ENCODE data around the gene SRD5A1. TPM values are rescaled to one million over a fixed set of nuclear protein-coding genes. Genes with fewer than 3 reads are reported as not detected.
"Not testable (repeated sequence)": the region's sequence is repeated elsewhere in the genome, so short reads cannot be mapped to it uniquely, and the experiment has no call there.

Gene SRD5A1
- total RNA-seq, 2 donors from 2014 or later: 15.9 to 17.4 TPM

GRCh38 chr5:6638236-6638635 is 5.0 kb downstream of the SRD5A1 start:
- DNase-seq: no peak
- Histone ChIP-seq H3K9ac (ENCODE audit: low read depth in 2 of 2, low read length in 2 of 2) (no peak overlapping the region), H3K27ac (no peak overlapping the region), H3K4me3 (no peak overlapping the region), H3K36me3 (no peaks in the 10 kb centered on the region), H3K27me3 (no peaks in the 10 kb centered on the region), H3K9me3 (no peaks in the 10 kb centered on the region), H3K4me1 (no peaks in the 10 kb centered on the region)
- intact Hi-C loops (cut with DNase I): no loop called here
- TF ChIP-seq CTCF (IDR thresholded peaks at IDR 0.05): no peak

- Histone ChIP-seq H3K27me3 (no peaks in the 10 kb centered on the region), H3K9me3 (no peaks in the 10 kb centered on the region), H3K4me3 (no peak overlapping the region), H3K9ac (ENCODE audit: low read depth in 2 of 2, low read length in 2 of 2) (no peak overlapping the region), H3K4me1 (no peaks in the 10 kb centered on the region), H3K36me3 (no peaks in the 10 kb centered on the region), H3K27ac (no peak overlapping the region)
- TF ChIP-seq CTCF (IDR thresholded peaks at IDR 0.05): no peak
- no peak for DNase-seq
- intact Hi-C loops (cut with DNase I): no loop called here
Observed at GRCh38 chr5:6642655-6643054, 9.4 kb downstream of the SRD5A1 start.

GRCh38 chr5:6644794-6645241 is 11.6 kb downstream of the SRD5A1 start:
- no peaks in the 10 kb centered on the region for H3K36me3 ChIP-seq
- H3K9ac ChIP-seq (ENCODE audit: low read depth in 2 of 2, low read length in 2 of 2): no peak overlapping the region
- H3K9me3 ChIP-seq: no peaks in the 10 kb centered on the region
- no peak overlapping the region for H3K4me3 ChIP-seq
- intact Hi-C loops (cut with DNase I): no loop called here
- no peak for DNase-seq
- H3K4me1 ChIP-seq: no peaks in the 10 kb centered on the region
- TF ChIP-seq CTCF (IDR thresholded peaks at IDR 0.05): no peak
- no peak overlapping the region for H3K27ac ChIP-seq
- H3K27me3 ChIP-seq: no peaks in the 10 kb centered on the region

DNA sequence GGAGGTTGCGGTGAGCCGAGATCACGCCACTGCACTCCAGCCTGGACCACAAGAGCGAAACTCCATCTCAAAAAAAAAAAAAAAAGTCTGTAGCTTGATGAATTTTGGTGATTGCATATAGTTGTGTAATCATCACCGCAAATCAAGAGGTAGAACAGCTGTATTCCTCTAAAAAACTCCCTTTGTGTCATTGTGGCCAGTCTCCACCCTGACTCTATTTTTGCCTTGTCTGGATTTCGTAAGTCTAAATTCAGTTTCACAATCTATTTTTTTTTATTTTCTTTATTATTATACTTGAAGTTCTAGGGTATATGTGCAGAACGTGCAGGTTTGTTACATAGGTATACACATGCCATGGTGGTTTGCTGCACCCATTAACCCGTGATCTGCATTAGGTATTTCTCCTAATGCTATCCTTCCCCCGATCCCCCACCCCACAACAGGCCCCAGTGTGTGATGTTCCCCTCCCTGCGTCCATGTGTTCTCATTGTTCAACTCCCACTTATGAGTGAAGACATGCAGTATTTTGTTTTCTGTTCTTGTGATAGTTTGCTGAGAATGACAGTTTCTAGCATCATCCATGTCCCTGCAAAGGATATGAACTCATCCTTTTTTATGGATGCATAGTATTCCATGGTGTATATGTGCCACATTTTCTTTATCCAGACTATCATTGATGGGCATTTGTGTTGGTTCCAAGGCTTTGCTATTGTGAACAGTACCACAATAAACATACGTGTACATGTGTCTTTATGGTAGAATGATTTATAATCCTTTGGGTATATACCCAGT is 12.5 kb downstream of the SRD5A1 start:
- H3K36me3 ChIP-seq; H3K4me1 ChIP-seq; DNase-seq; H3K9me3 ChIP-seq; H3K27ac ChIP-seq; H3K4me3 ChIP-seq; intact Hi-C loops (cut with DNase I); H3K9ac ChIP-seq (ENCODE audit: low read depth in 2 of 2, low read length in 2 of 2); H3K27me3 ChIP-seq: not testable (repeated sequence)

GRCh38 chr5:6649186-6649585 is 15.9 kb downstream of the SRD5A1 start:
- Histone ChIP-seq H3K36me3 (no peaks in the 10 kb centered on the region), H3K4me1 (no peaks in the 10 kb centered on the region), H3K4me3 (no peak overlapping the region), H3K27ac (no peak overlapping the region), H3K9ac (ENCODE audit: low read depth in 2 of 2, low read length in 2 of 2) (no peak overlapping the region), H3K27me3 (no peaks in the 10 kb centered on the region), H3K9me3 (no peaks in the 10 kb centered on the region)
- no peak for TF ChIP-seq CTCF (IDR thresholded peaks at IDR 0.05)
- intact Hi-C loops (cut with DNase I): no loop called here
- DNase-seq: no peak

DNA sequence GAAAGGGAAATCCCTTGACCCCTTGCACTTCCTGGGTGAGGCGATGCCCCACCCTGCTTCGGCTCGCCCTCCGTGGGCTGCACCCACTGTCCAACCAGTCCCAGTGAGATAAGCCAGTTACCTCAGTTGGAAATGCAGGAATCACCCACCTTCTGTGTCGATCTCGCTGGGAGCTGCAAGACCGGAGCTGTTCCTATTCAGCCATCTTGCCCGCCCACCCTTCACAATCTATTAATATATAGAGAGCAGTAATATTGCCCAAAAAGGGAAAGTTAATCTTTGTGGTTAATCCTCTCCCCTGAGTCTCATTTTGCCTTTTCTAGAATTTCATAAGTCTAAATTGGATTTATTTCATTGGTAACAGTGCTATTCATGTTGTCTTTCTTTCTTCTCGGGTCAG is 16.4 kb downstream of the SRD5A1 start:
- H3K36me3 ChIP-seq: no peaks in the 10 kb centered on the region

More for the DNA sequence above, 16.4 kb downstream of the SRD5A1 start:
- Histone ChIP-seq H3K27me3 (no peaks in the 10 kb centered on the region), H3K4me3 (no peak overlapping the region), H3K9me3 (no peaks in the 10 kb centered on the region), H3K27ac (no peak overlapping the region), H3K9ac (ENCODE audit: low read depth in 2 of 2, low read length in 2 of 2) (no peak overlapping the region), H3K4me1 (no peaks in the 10 kb centered on the region)
- intact Hi-C loops (cut with DNase I): no loop called here
- no peak for DNase-seq
- no peak for TF ChIP-seq CTCF (IDR thresholded peaks at IDR 0.05)

Measured in colonic mucosa (tissue), 4 donors.